ENCODE data around the gene ST6GAL1. TPM values are rescaled to one million over a fixed set of nuclear protein-coding genes. Genes with fewer than 3 reads are reported as not detected.
A peak's percentile ranks its signal among the peaks of the same experiment; 100 is the strongest.
"Not testable (repeated sequence)": the region's sequence is repeated elsewhere in the genome, so short reads cannot be mapped to it uniquely, and the experiment has no call there.

The ST6GAL1 gene
- total RNA-seq, 1 donor from 2014 or later, result 147 TPM

DNA sequence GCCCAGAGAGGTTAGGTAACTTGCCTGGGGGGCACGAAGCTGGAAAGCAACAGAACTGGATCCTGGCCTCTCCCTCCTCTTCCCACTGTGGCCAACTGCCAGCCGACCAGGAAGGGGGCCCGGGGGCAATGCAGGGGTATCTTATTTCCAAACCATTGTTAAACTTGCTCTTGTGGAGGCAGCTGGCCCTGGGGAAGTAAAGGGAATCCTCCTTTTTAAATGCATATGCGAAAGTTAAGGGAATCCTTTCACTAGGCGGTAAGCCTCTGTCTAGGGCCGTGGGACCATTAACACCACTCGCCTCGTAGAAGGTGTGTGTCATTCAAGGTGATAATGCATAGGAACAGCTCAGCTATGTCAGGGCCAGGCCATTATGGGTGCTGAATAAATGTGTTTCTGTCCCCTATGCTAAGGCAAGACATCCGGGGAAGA, 68.6 kb downstream of the ST6GAL1 start:
- intact Hi-C loops (cut with micrococcal nuclease), result no loop called here
- H3K36me3 Mint-ChIP-seq (ENCODE audit: low read depth), result peaks cover 46% of the 10 kb centered on the region
- no peak overlapping the region for H3K27ac Mint-ChIP-seq
- H3K27me3 Mint-ChIP-seq (ENCODE audit: insufficient read depth), result no peaks in the 10 kb centered on the region
- peaks cover 75% of the 10 kb centered on the region for H3K4me1 Mint-ChIP-seq (ENCODE audit: low read depth)
- no peak for DNase-seq (ENCODE audit: low spot score)
- H3K9me3 Mint-ChIP-seq, result peaks cover 5% of the 10 kb centered on the region
- no peak overlapping the region for H3K4me3 Mint-ChIP-seq

DNA sequence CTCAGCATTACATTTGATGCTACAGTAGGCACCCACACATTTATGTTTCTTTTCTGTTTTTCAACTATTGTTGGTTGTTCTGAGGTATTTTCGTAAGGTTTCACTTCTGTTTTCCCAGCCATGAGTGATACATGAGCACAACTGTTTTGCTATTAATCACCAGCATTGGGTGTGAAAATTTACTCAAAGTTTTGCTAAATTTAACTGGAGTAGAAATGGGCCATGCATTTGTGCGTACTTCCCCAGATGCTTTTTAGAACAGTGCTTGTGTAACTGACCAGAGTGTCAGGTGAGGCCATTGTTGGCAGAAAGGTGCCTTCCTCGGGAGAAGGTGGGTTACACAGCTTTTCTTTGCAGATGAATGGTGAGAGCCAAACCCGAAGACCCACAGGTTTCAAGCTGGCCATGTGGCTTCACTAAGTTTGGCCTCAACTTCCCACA, 70.4 kb downstream of the ST6GAL1 start:
- Mint-ChIP-seq H3K4me3 (peak overlapping the region; percentile 30), H3K9me3 (peaks cover 11% of the 10 kb centered on the region), H3K4me1 (ENCODE audit: low read depth) (peaks cover 86% of the 10 kb centered on the region), H3K27ac (peak overlapping the region; percentile 90), H3K27me3 (ENCODE audit: insufficient read depth) (no peaks in the 10 kb centered on the region), H3K36me3 (ENCODE audit: low read depth) (peaks cover 54% of the 10 kb centered on the region)
- intact Hi-C loops (cut with micrococcal nuclease), result loop anchor here (1.0 to 10.0 kb wide), 12 partner anchors 11 to 1063 kb away; partner anchors contain the start of genes RPL39L and TRA2B
- DNase-seq (ENCODE audit: low spot score), result peak; percentile 29

DNA sequence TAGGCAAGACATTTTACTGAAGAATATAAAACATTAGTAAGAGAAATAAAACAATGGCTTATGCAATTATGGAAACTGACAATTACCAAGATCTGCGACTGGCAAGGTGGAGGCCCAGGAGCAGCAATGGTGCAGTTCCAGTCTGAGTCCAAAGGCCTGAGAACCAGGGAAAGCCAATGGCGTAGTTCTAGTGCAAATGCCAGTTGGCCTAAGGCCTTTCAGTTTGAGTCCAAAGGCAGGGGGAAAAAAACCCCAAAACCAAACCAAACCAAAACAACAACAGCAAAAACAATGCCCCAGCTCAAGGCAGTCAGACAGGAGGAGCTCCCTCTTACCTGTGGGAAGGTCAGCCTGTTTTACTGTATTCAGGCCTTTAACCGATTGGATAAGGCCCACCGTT, 72.6 kb downstream of the ST6GAL1 start:
- DNase-seq (ENCODE audit: low spot score), result peak; percentile 8
- intact Hi-C loops (cut with micrococcal nuclease), result loop anchor here (5.0 to 10.0 kb wide), 4 partner anchors 176 to 1066 kb away; partner anchors contain the start of gene TRA2B
- Mint-ChIP-seq H3K27ac (peak overlapping the region; percentile 66), H3K36me3 (ENCODE audit: low read depth) (peaks cover 59% of the 10 kb centered on the region), H3K4me1 (ENCODE audit: low read depth) (peaks cover 90% of the 10 kb centered on the region), H3K9me3 (peaks cover 11% of the 10 kb centered on the region), H3K27me3 (ENCODE audit: insufficient read depth) (no peaks in the 10 kb centered on the region), H3K4me3 (no peak overlapping the region)

DNA sequence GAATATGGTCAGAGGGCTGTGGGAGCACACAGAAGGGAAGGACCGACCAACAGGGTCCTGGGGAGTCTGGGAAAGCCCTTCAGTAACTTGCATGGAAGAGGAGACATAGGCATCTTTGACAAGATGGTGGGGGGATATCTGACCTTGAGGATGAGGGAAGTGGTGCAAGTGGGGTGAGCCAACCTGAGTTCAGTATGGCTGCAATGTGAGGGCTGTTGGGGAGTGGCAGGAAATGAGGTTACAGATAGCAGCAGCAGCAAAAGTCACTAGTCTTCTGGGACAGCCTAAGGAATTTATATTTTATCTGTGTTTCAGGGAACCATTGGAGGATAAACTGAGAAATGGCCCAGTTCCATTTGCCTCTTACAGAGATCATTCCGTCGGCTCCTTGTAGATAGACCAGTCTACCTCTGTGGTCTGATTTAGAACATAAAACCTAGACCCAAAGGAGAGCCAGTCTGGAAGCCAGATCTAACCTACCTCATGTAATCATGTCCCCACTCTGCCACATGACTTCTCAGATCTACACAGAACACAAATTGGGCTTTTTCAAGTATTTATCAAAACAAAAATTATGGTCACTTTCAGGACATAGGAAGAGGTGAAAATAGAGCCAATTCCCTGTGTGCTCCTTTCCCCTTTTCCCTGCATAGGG, 75.6 kb downstream of the ST6GAL1 start:
- Mint-ChIP-seq H3K27ac (peak overlapping the region; percentile 69), H3K9me3 (peaks cover 11% of the 10 kb centered on the region), H3K36me3 (ENCODE audit: low read depth) (peaks cover 50% of the 10 kb centered on the region), H3K4me1 (ENCODE audit: low read depth) (peaks cover 69% of the 10 kb centered on the region), H3K4me3 (no peak overlapping the region), H3K27me3 (ENCODE audit: insufficient read depth) (no peaks in the 10 kb centered on the region)
- peak; percentile 19 for DNase-seq (ENCODE audit: low spot score)
- intact Hi-C loops (cut with micrococcal nuclease), result loop anchor here (10.0 kb wide), 2 partner anchors 471 to 799 kb away; no protein-coding TSS in a partner anchor

GRCh38 chr3:187006864-187007630, 76.7 kb downstream of the ST6GAL1 start:
- Mint-ChIP-seq H3K27ac (peak overlapping the region; percentile 56), H3K27me3 (ENCODE audit: insufficient read depth) (no peaks in the 10 kb centered on the region), H3K9me3 (peaks cover 11% of the 10 kb centered on the region), H3K4me1 (ENCODE audit: low read depth) (peaks cover 65% of the 10 kb centered on the region), H3K4me3 (peak overlapping the region; percentile 4), H3K36me3 (ENCODE audit: low read depth) (peaks cover 46% of the 10 kb centered on the region)
- peak; percentile 19 for DNase-seq (ENCODE audit: low spot score)
- intact Hi-C loops (cut with micrococcal nuclease), result loop anchor here (1.0 to 10.0 kb wide), 3 partner anchors 18 to 798 kb away; no protein-coding TSS in a partner anchor

GRCh38 chr3:187010382-187010781, 80.1 kb downstream of the ST6GAL1 start:
- intact Hi-C loops (cut with micrococcal nuclease); H3K4me3 Mint-ChIP-seq; DNase-seq (ENCODE audit: low spot score); H3K27ac Mint-ChIP-seq; H3K9me3 Mint-ChIP-seq; H3K27me3 Mint-ChIP-seq (ENCODE audit: insufficient read depth): not testable (repeated sequence)
- H3K4me1 Mint-ChIP-seq (ENCODE audit: low read depth), result peaks cover 60% of the 10 kb centered on the region
- peaks cover 35% of the 10 kb centered on the region for H3K36me3 Mint-ChIP-seq (ENCODE audit: low read depth)

- Mint-ChIP-seq H3K4me3 (peak overlapping the region; percentile 31), H3K27ac (no peak overlapping the region), H3K4me1 (ENCODE audit: low read depth) (peaks cover 59% of the 10 kb centered on the region), H3K9me3 (no peaks in the 10 kb centered on the region), H3K27me3 (ENCODE audit: insufficient read depth) (no peaks in the 10 kb centered on the region), H3K36me3 (ENCODE audit: low read depth) (peaks cover 37% of the 10 kb centered on the region)
- intact Hi-C loops (cut with micrococcal nuclease), result no loop called here
- no peak for DNase-seq (ENCODE audit: low spot score)
Measured at GRCh38 chr3:187011915-187012314, 81.6 kb downstream of the ST6GAL1 start.

- Mint-ChIP-seq H3K4me3 (peak overlapping the region; percentile 55), H3K27me3 (ENCODE audit: insufficient read depth) (no peaks in the 10 kb centered on the region), H3K9me3 (no peaks in the 10 kb centered on the region), H3K27ac (peak overlapping the region; percentile 91), H3K36me3 (ENCODE audit: low read depth) (peaks cover 33% of the 10 kb centered on the region), H3K4me1 (ENCODE audit: low read depth) (peaks cover 54% of the 10 kb centered on the region)
- intact Hi-C loops (cut with micrococcal nuclease), result loop anchor here (1.0 kb wide), 1 partner anchor 13 kb away; no protein-coding TSS in a partner anchor
- DNase-seq (ENCODE audit: low spot score), result peak; percentile 49
Measured at GRCh38 chr3:187012609-187013051, 82.3 kb downstream of the ST6GAL1 start.

GRCh38 chr3:187013159-187013716, 82.9 kb downstream of the ST6GAL1 start:
- no peak for DNase-seq (ENCODE audit: low spot score)
- Mint-ChIP-seq H3K36me3 (ENCODE audit: low read depth) (peaks cover 30% of the 10 kb centered on the region), H3K9me3 (no peaks in the 10 kb centered on the region), H3K4me1 (ENCODE audit: low read depth) (peaks cover 54% of the 10 kb centered on the region), H3K27me3 (ENCODE audit: insufficient read depth) (no peaks in the 10 kb centered on the region), H3K27ac (peak overlapping the region; percentile 91), H3K4me3 (no peak overlapping the region)
- intact Hi-C loops (cut with micrococcal nuclease), result loop anchor here (1.0 kb wide), 1 partner anchor 12 kb away; no protein-coding TSS in a partner anchor

GRCh38 chr3:187014417-187014864, 84.1 kb downstream of the ST6GAL1 start:
- Mint-ChIP-seq H3K4me3 (no peak overlapping the region), H3K9me3 (no peaks in the 10 kb centered on the region), H3K4me1 (ENCODE audit: low read depth) (peaks cover 64% of the 10 kb centered on the region), H3K27me3 (ENCODE audit: insufficient read depth) (no peaks in the 10 kb centered on the region), H3K27ac (no peak overlapping the region), H3K36me3 (ENCODE audit: low read depth) (peaks cover 36% of the 10 kb centered on the region)
- DNase-seq (ENCODE audit: low spot score), result no peak
- intact Hi-C loops (cut with micrococcal nuclease), result no loop called here

- intact Hi-C loops (cut with micrococcal nuclease), result no loop called here
- H3K4me3 Mint-ChIP-seq, result no peak overlapping the region
- peak overlapping the region; percentile 9 for H3K27ac Mint-ChIP-seq
- H3K27me3 Mint-ChIP-seq (ENCODE audit: insufficient read depth), result no peaks in the 10 kb centered on the region
- no peaks in the 10 kb centered on the region for H3K9me3 Mint-ChIP-seq
- no peak for DNase-seq (ENCODE audit: low spot score)
- H3K36me3 Mint-ChIP-seq (ENCODE audit: low read depth), result peaks cover 41% of the 10 kb centered on the region
- peaks cover 78% of the 10 kb centered on the region for H3K4me1 Mint-ChIP-seq (ENCODE audit: low read depth)
Measured at GRCh38 chr3:187015903-187016638, 85.7 kb downstream of the ST6GAL1 start.
